K562 (cell line): ENCODE measurements around the gene PYCR2. TPM values are rescaled to one million over a fixed set of nuclear protein-coding genes. Genes with fewer than 3 reads are reported as not detected.
A peak's percentile ranks its signal among the peaks of the same experiment; 100 is the strongest.

Experiments
- ATF3 ChIP-seq, 2 experiments: fragments of 450-650 bp in 1 of 2; sonication (generic) in 1 of 2; formaldehyde crosslinking in 1 of 2; IDR thresholded peaks in 1 of 2; conservative IDR thresholded peaks in 1 of 2; 2 replicates each; pipeline versions ENCODE4 v1.6.1 to v1.8.1; 2016 to 2023; ENCODE audit warnings: mild to moderate bottlenecking in 2 of 2, moderate library complexity in 2 of 2, inconsistent platforms in 1 of 2, missing genetic modification reagents in 1 of 2
- BHLHE40 ChIP-seq: IDR thresholded peaks from 2 replicates; pipeline ENCODE4 v1.6.1; 2011; ENCODE audit warnings: low read length, improper control_type of control experiment
- CREB1 ChIP-seq, 2 experiments: sonication (generic) in 1 of 2; formaldehyde crosslinking in 1 of 2; IDR thresholded peaks; 2 replicates each; pipeline versions ENCODE4 v1.6.1 to v1.8.0; 2012 to 2022; ENCODE audit warnings: inconsistent platforms in 1 of 2, mild to moderate bottlenecking in 1 of 2, missing genetic modification reagents in 1 of 2, moderate library complexity in 1 of 2
- CREB3 ChIP-seq: fragments of 450-650 bp; conservative IDR thresholded peaks from 2 replicates; pipeline ENCODE4 v1.6.1; 2016; ENCODE audit warnings: missing genetic modification characterization, low read depth, mild to moderate bottlenecking, missing compliant biosample characterization, moderate library complexity
- DDX20 ChIP-seq: fragments of 450-650 bp; IDR thresholded peaks from 2 replicates; pipeline ENCODE4 v1.6.1; 2016; ENCODE audit warnings: missing genetic modification characterization, low read depth, mild to moderate bottlenecking, missing compliant biosample characterization, moderate library complexity
- DMBX1 ChIP-seq: fragments of 250-450 bp; sonication (Bioruptor Pico); IDR thresholded peaks from 2 replicates; pipeline ENCODE4 v1.8.0; 2022; ENCODE audit warnings: inconsistent platforms, mild to moderate bottlenecking, moderate library complexity, borderline replicate concordance
- ETV1 ChIP-seq: fragments of 450-650 bp; conservative IDR thresholded peaks from 2 replicates; pipeline ENCODE4 v1.6.1; 2016; ENCODE audit warnings: missing genetic modification characterization, control low read depth, low read depth, missing compliant biosample characterization
- KAT7 ChIP-seq: sonication (generic); formaldehyde crosslinking; IDR thresholded peaks from 2 replicates; pipeline ENCODE4 v1.8.0; 2022; ENCODE audit warnings: missing genetic modification reagents, mild to moderate bottlenecking, borderline replicate concordance
- KHSRP ChIP-seq: fragments of 450-650 bp; IDR thresholded peaks from 2 replicates; pipeline ENCODE4 v1.6.1; 2017
- NFXL1 ChIP-seq: fragments of 450-650 bp; formaldehyde crosslinking; IDR thresholded peaks from 2 replicates; pipeline ENCODE4 v1.4.0; 2021; ENCODE audit warnings: mild to moderate bottlenecking
- NR4A1 ChIP-seq, 2 experiments: fragments of 250-450 bp in 1 of 2; fragments of 450-650 bp in 1 of 2; sonication (Bioruptor Pico) in 1 of 2; IDR thresholded peaks; 2 replicates each; pipeline versions ENCODE4 v1.4.0 to v1.6.1; 2016 to 2020; ENCODE audit warnings: mild to moderate bottlenecking in 2 of 2, missing compliant biosample characterization in 1 of 2, missing genetic modification characterization in 1 of 2, moderate library complexity in 1 of 2
- TCFL5 ChIP-seq: fragments of 250-450 bp; sonication (Bioruptor Pico); conservative IDR thresholded peaks from 2 replicates; pipeline ENCODE4 v1.6.1; 2021; ENCODE audit warnings: mild to moderate bottlenecking, moderate library complexity, matching md5 sums
- TFAP4 ChIP-seq: sonication (generic); formaldehyde crosslinking; IDR thresholded peaks from 2 replicates; pipeline ENCODE4 v1.8.0; 2022; ENCODE audit warnings: missing genetic modification reagents, mild to moderate bottlenecking, moderate library complexity, borderline replicate concordance
- VEZF1 ChIP-seq: fragments of 200-800 bp; sonication (Bioruptor generic); IDR thresholded peaks from 2 replicates; pipeline ENCODE4 v1.6.1; 2017; ENCODE audit warnings: missing genetic modification characterization, missing compliant biosample characterization
- ZBTB7A ChIP-seq: IDR thresholded peaks from 2 replicates; pipeline ENCODE4 v1.6.1; 2011; ENCODE audit warnings: low read depth, mild to moderate bottlenecking, low read length, moderate library complexity, borderline replicate concordance; ENCODE audit not compliant: control insufficient read depth
- ZNF197 ChIP-seq: fragments of 200-800 bp; sonication (Bioruptor generic); IDR thresholded peaks from 2 replicates; pipeline ENCODE4 v1.6.1; 2016; ENCODE audit warnings: low read depth, missing genetic modification characterization, missing compliant biosample characterization
- ZNF41 ChIP-seq: fragments of 250-450 bp; sonication (Bioruptor Pico); conservative IDR thresholded peaks from 2 replicates; pipeline ENCODE4 v1.4.0; 2020; ENCODE audit warnings: mild to moderate bottlenecking
- ZNF740 ChIP-seq, 3 experiments: fragments of 200-800 bp in 1 of 3; sonication (Bioruptor generic) in 1 of 3; sonication (generic) in 1 of 3; formaldehyde crosslinking in 1 of 3; IDR thresholded peaks; 2 replicates each; pipeline versions ENCODE4 v1.6.1 to v1.8.0; 2016 to 2022; ENCODE audit warnings: mild to moderate bottlenecking in 2 of 3, missing compliant biosample characterization in 2 of 3, missing genetic modification characterization in 2 of 3, missing genetic modification reagents in 1 of 3
- ZNF766 ChIP-seq: fragments of 200-800 bp; sonication (Bioruptor generic); conservative IDR thresholded peaks from 2 replicates; pipeline ENCODE4 v1.6.1; 2016; ENCODE audit warnings: missing genetic modification characterization, missing compliant biosample characterization
- polyA plus RNA-seq, 8 experiments: library from polyadenylated mRNA; depleted of rRNA in 4 of 8; stranded (reverse) in 5 of 8; unstranded in 3 of 8; fragments of >200 nt; fragmentation: Nextera tagmentation in 2 of 8; fragmentation: Illumina TruSeq in 1 of 8; extraction: Ambion mirVana in 2 of 8; extraction: Trizol in 1 of 8; gene quantifications; 2 replicates each; pipeline versions ENCODE4 v1.2.1 to v1.2.3, GENCODE V29; 2011 to 2014; ENCODE audit warnings: inconsistent platforms in 1 of 8, missing spikeins in 1 of 8
- total RNA-seq, 7 experiments: library from RNA; depleted of rRNA in 6 of 7; stranded (reverse); fragments of >200 nt in 6 of 7; fragmentation: Illumina TruSeq in 2 of 7; extraction: Trizol in 2 of 7; gene quantifications; 2 replicates each; pipeline versions ENCODE4 v1.2.1 to v1.2.3, GENCODE V29; 2011 to 2021; ENCODE audit warnings: low replicate concordance in 1 of 7

Gene PYCR2
- total and polyA plus RNA-seq, 9 of the 15 experiments (the other 6 are each of a cell fraction or from before 2014, with no cell fraction given), result 5.5 to 219 (median 127) TPM

- peak; percentile 27; the same call in 1 of the 2 replicates for TF ChIP-seq VEZF1 (CRISPR knock-in tag)
- TF ChIP-seq KHSRP, result no peak
- peak; percentile 68 for TF ChIP-seq CREB3
- peak; percentile 23; the same call in 1 of the 2 replicates for TF ChIP-seq ZNF41 (CRISPR knock-in tag)
- no peak for TF ChIP-seq NR4A1 (CRISPR knock-in tag; IDR thresholded peaks at IDR 0.05)
- peak; percentile 63; the same call in 1 of the 2 replicates for TF ChIP-seq NR4A1 (tag; IDR thresholded peaks at IDR 0.05)
- TF ChIP-seq DDX20 (tag), result 0 out of 2 replicates have a peak, but pooled peaks have one; percentile 19
- TF ChIP-seq TCFL5 (CRISPR knock-in tag), result 0 out of 2 replicates have a peak, but pooled peaks have one; percentile 38
- peak; percentile 35; the same call in 1 of the 2 replicates for TF ChIP-seq ATF3 (IDR thresholded peaks at IDR 0.05)
- TF ChIP-seq ATF3 (CRISPR knock-in tag; conservative IDR thresholded peaks at IDR 0.05), result no peak
- TF ChIP-seq ZBTB7A, result 0 out of 2 replicates have a peak, but pooled peaks have one; percentile 4
- TF ChIP-seq CREB1 (IDR thresholded peaks at IDR 0.05), result no peak
- 0 out of 2 replicates have a peak, but pooled peaks have one; percentile 31 for TF ChIP-seq CREB1 (CRISPR knock-in tag; IDR thresholded peaks at IDR 0.05)
- TF ChIP-seq NFXL1 (CRISPR knock-in tag), result peak; percentile 32; the same call in 1 of the 2 replicates
- TF ChIP-seq ZNF766 (CRISPR knock-in tag), result 0 out of 2 replicates have a peak, but pooled peaks have one; percentile 16
- TF ChIP-seq ZNF740 (CRISPR knock-in tag; IDR thresholded peaks at IDR 0.05), result no peak
- 0 out of 4 replicates have a peak, but pooled peaks of 1 of the 2 experiments have one; percentile 42 for TF ChIP-seq ZNF740 (tag; IDR thresholded peaks at IDR 0.05)
- TF ChIP-seq KAT7, result 0 out of 2 replicates have a peak, but pooled peaks have one; percentile 46
- TF ChIP-seq DMBX1 (CRISPR knock-in tag), result peak; percentile 53
- 0 out of 2 replicates have a peak, but pooled peaks have one; percentile 25 for TF ChIP-seq TFAP4 (CRISPR knock-in tag)
- 0 out of 2 replicates have a peak, but pooled peaks have one; percentile 49 for TF ChIP-seq ZNF197 (CRISPR knock-in tag)
- 0 out of 2 replicates have a peak, but pooled peaks have one; percentile 18 for TF ChIP-seq BHLHE40
- 0 out of 2 replicates have a peak, but pooled peaks have one; percentile 8 for TF ChIP-seq ETV1 (tag)
These were observed 2.6 kb upstream of the PYCR2 start (continued) for GRCh38 chr1:225926551-225927113.
